Panc1 (cell line): Measurements from ENCODE around the gene PCNX2. TPM values are rescaled to one million over a fixed set of nuclear protein-coding genes. Genes with fewer than 3 reads are reported as not detected.

ENCODE experiments used
- ATAC-seq: fragments of 200-7000 bp; cut with Tn5 transposase; 2 replicates; pipeline ENCODE4 v1.9.1; 2020; ENCODE audit warnings: mild to moderate bottlenecking, moderate library complexity
- BruUV-seq: library from RNA; stranded (reverse); fragments of 400-500 nt; replicated peaks from 2 replicates; lab custom pipeline; 2021; lab: Mats Ljungman, UMichigan
- CTCF ChIA-PET: fragments of 300-600 bp; sonication (Branson Sonifier 250); formaldehyde crosslinking; loops from one replicate; lab custom pipeline; 2022; ENCODE audit warnings: antibody characterized with exemption; lab: Charles Lee
- POLR2A ChIA-PET: fragments of 300-600 bp; sonication (Branson Sonifier 250); formaldehyde crosslinking; loops from one replicate; lab custom pipeline; 2022; ENCODE audit warnings: antibody characterized with exemption; lab: Charles Lee
- DNase-seq: peaks from one replicate; pipeline ENCODE4 v3.0.0-alpha.2; 2010; ENCODE audit warnings: low read depth, low spot score
- H3K27ac ChIP-seq: 2 replicates; pipeline ENCODE4 v1.5.1; 2011; ENCODE audit warnings: mild to moderate bottlenecking, low read length, inconsistent platforms
- H3K27me3 ChIP-seq: fragments of 200-500 bp; sonication (Bioruptor generic); 2 replicates; pipeline ENCODE4 v1.6.0; 2014; ENCODE audit warnings: low read length, inconsistent platforms; ENCODE audit not compliant: control insufficient read depth, insufficient read depth
- H3K36me3 ChIP-seq: fragments of 200-500 bp; sonication (Bioruptor generic); 2 replicates; pipeline ENCODE4 v1.5.1; 2014; ENCODE audit warnings: inconsistent platforms, mild to moderate bottlenecking, low read length, moderate library complexity; ENCODE audit not compliant: control insufficient read depth, insufficient read depth
- H3K4me1 ChIP-seq: 2 replicates; pipeline ENCODE4 v1.5.1; 2011; ENCODE audit warnings: inconsistent platforms, mild to moderate bottlenecking, low read length, moderate library complexity; ENCODE audit not compliant: control insufficient read depth, insufficient read depth
- H3K4me3 ChIP-seq, 2 experiments: 2 replicates each; pipeline ENCODE4 v1.5.1; 2011 to 2012; ENCODE audit warnings: low read depth in 2 of 2, low read length in 2 of 2, mild to moderate bottlenecking in 2 of 2, inconsistent platforms in 1 of 2, moderate library complexity in 1 of 2
- H3K9me3 ChIP-seq: fragments of 200-500 bp; sonication (Bioruptor generic); 2 replicates; pipeline ENCODE4 v1.5.1; 2014; ENCODE audit warnings: low read depth, mild to moderate bottlenecking, inconsistent platforms, low read length, moderate library complexity; ENCODE audit not compliant: control insufficient read depth, insufficient read depth
- CTCF ChIP-seq: fragments of 450-650 bp; IDR thresholded peaks from 2 replicates; pipeline ENCODE4 v1.5.1; 2017; ENCODE audit warnings: mild to moderate bottlenecking
- POLR2AphosphoS5 ChIP-seq: IDR thresholded peaks from 2 replicates; pipeline ENCODE4 v1.6.1; 2012; ENCODE audit warnings: mild to moderate bottlenecking, low read depth, low read length, moderate library complexity
- REST ChIP-seq, 2 experiments: IDR thresholded peaks; 2 replicates each; pipeline ENCODE4 v1.6.1; 2011 to 2012; ENCODE audit warnings: low read depth in 2 of 2, control low read depth in 1 of 2, low read length in 1 of 2, mild to moderate bottlenecking in 1 of 2, moderate library complexity in 1 of 2; ENCODE audit not compliant: insufficient read depth in 1 of 2
- SIN3A ChIP-seq: IDR thresholded peaks from 2 replicates; pipeline ENCODE4 v1.6.1; 2012; ENCODE audit warnings: low read depth, mild to moderate bottlenecking, low read length, moderate library complexity, borderline replicate concordance; ENCODE audit not compliant: insufficient read depth
- TCF7L2 ChIP-seq: IDR thresholded peaks from 2 replicates; pipeline ENCODE4 v1.6.1; 2011; ENCODE audit warnings: mild to moderate bottlenecking, low read depth, low read length, inconsistent platforms
- in situ Hi-C: cut with HindIII; loops from 2 replicates; pipeline ENCODE4 v1.10.0; 2016; ENCODE audit warnings: low sequenced_read_pairs, low pct_unique_long_range_greater_than_20kb
- intact Hi-C: fragments of 100-400 bp; cut with micrococcal nuclease; formaldehyde crosslinking; loops from one replicate; pipeline ENCODE4 v1.10.0; 2022; ENCODE audit not compliant: unreplicated experiment
- total RNA-seq: library from RNA; stranded (reverse); gene quantifications from one replicate; pipeline ENCODE4 v1.2.1, GENCODE V29; 2021; ENCODE audit not compliant: unreplicated experiment

Gene PCNX2
- total RNA-seq, 1 experiment from 2014 or later = 2.6 TPM

GRCh38 chr1:233151861-233152260, 143.7 kb downstream of the PCNX2 start:
- DNase-seq = no peak
- POLR2A ChIA-PET = no interaction called here
- TF ChIP-seq SIN3A (no peak), TCF7L2 (no peak), POLR2AphosphoS5 (no peak), REST (IDR thresholded peaks at IDR 0.05; ENCODE audit: insufficient read depth in 1 of 2, low read depth in 2 of 2, low read length in 1 of 2) (no peak), CTCF (no peak)
- Histone ChIP-seq H3K4me3 (no peak overlapping the region), H3K4me1 (no peaks in the 10 kb centered on the region), H3K27me3 (no peaks in the 10 kb centered on the region), H3K36me3 (no peaks in the 10 kb centered on the region), H3K9me3 (no peaks in the 10 kb centered on the region), H3K27ac (no peak overlapping the region)
- no peak for ATAC-seq
- CTCF ChIA-PET = no interaction called here
- in situ Hi-C loops = no loop called here
- no TSS peak for BruUV-seq
- intact Hi-C loops = no loop called here

- no peak overlapping the region for H3K27ac ChIP-seq
- POLR2A ChIA-PET = no interaction called here
- H3K9me3 ChIP-seq = no peaks in the 10 kb centered on the region
- no peak overlapping the region for H3K4me3 ChIP-seq
- H3K4me1 ChIP-seq = no peaks in the 10 kb centered on the region
- DNase-seq (no peak), ATAC-seq (no peak)
- in situ Hi-C loops = no loop called here
- H3K27me3 ChIP-seq = no peaks in the 10 kb centered on the region
- CTCF ChIA-PET = no interaction called here
- BruUV-seq = no TSS peak
- intact Hi-C loops = no loop called here
- TF ChIP-seq SIN3A = no peak
- no peak for TF ChIP-seq POLR2AphosphoS5
- TF ChIP-seq TCF7L2 = no peak
- TF ChIP-seq CTCF = no peak
- no peak for TF ChIP-seq REST (IDR thresholded peaks at IDR 0.05; ENCODE audit: insufficient read depth in 1 of 2, low read depth in 2 of 2, low read length in 1 of 2)
- no peaks in the 10 kb centered on the region for H3K36me3 ChIP-seq
These were observed 151.1 kb downstream of the PCNX2 start for GRCh38 chr1:233144434-233144833.
